Measurements from ENCODE around the gene ZFR2.

ZFR2 gene

GRCh38 chr19:3867971-3868769 lies 668 bp downstream of the ZFR2 start:
- ATAC-seq: no peak
- TF ChIP-seq TOX (CRISPR knock-in tag; IDR thresholded peaks at IDR 0.05; ENCODE audit: borderline replicate concordance) (no peak), ZFP3 (CRISPR knock-in tag; IDR thresholded peaks at IDR 0.05) (no peak), PATZ1 (CRISPR knock-in tag; IDR thresholded peaks at IDR 0.05; ENCODE audit: borderline replicate concordance) (no peak), ZC3H10 (CRISPR knock-in tag; IDR thresholded peaks at IDR 0.05) (no peak), ZNF8 (CRISPR knock-in tag; IDR thresholded peaks at IDR 0.05) (no peak), ZNF565 (CRISPR knock-in tag; conservative IDR thresholded peaks at IDR 0.05; ENCODE audit: low read depth) (no peak), ARNTL (CRISPR knock-in tag; IDR thresholded peaks at IDR 0.05; ENCODE audit: borderline replicate concordance, low read depth) (no peak), OSR1 (CRISPR knock-in tag; IDR thresholded peaks at IDR 0.05) (no peak), CREB5 (CRISPR knock-in tag; IDR thresholded peaks at IDR 0.05; ENCODE audit: low read depth) (no peak), TCF4 (CRISPR knock-in tag; IDR thresholded peaks at IDR 0.05; ENCODE audit: borderline replicate concordance) (no peak), GLIS3 (CRISPR knock-in tag; IDR thresholded peaks at IDR 0.05) (no peak), TSHZ2 (CRISPR knock-in tag; IDR thresholded peaks at IDR 0.05) (no peak), CSDC2 (CRISPR knock-in tag; IDR thresholded peaks at IDR 0.05) (no peak), ZNF70 (CRISPR knock-in tag; IDR thresholded peaks at IDR 0.05) (no peak)

GRCh38 chr19:3866910-3867638 lies 1.8 kb downstream of the ZFR2 start:
- TF ChIP-seq BACH2 (CRISPR knock-in tag; IDR thresholded peaks at IDR 0.05; ENCODE audit: borderline replicate concordance) (no peak), CSRNP3 (CRISPR knock-in tag; IDR thresholded peaks at IDR 0.05) (no peak), OSR1 (CRISPR knock-in tag; IDR thresholded peaks at IDR 0.05) (no peak), ESRRG (CRISPR knock-in tag; IDR thresholded peaks at IDR 0.05) (no peak), ZC3H10 (CRISPR knock-in tag; IDR thresholded peaks at IDR 0.05) (no peak), PPARA (CRISPR knock-in tag; IDR thresholded peaks at IDR 0.05; ENCODE audit: borderline replicate concordance) (no peak), ZNF565 (CRISPR knock-in tag; conservative IDR thresholded peaks at IDR 0.05; ENCODE audit: low read depth) (no peak), TSHZ2 (CRISPR knock-in tag; IDR thresholded peaks at IDR 0.05) (no peak)
- no peak; the same call in 2 of the 3 replicates for ATAC-seq

All from SK-N-SH treated with all-trans-retinoic acid at 6 μM for 48 hours (cell line).